Right forelimb (tissue), 1 donor: Measurements from ENCODE around the gene MICU1.

Experiments used
- DNase-seq: peaks from one replicate; pipeline ENCODE4 v3.0.0-alpha.2; 2018

Gene MICU1

GRCh38 chr10:72630144-72630543 lies 4.3 kb upstream of the MICU1 start:
- no peak for DNase-seq

GRCh38 chr10:72626444-72626754 lies 520 bp upstream of the MICU1 start:
- DNase-seq: no peak

DNA sequence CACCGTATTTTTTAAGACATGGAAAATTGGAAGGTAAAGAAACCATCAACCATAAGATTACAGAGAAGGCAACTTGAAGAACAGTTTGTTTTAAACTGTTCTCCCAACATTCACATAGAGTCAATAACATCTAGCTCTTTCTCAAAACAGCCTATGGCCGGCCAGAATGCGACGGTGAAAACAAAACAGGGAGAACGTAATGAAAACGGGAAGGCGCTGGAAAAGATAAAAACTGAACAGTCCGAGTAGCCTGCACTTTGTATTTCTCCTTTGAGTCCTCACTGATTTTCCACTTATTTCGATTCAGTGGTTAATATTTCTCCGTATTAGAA lies 637 bp downstream of the MICU1 start:
- DNase-seq: no peak

GRCh38 chr10:72622271-72622670 lies 3.6 kb downstream of the MICU1 start:
- no peak for DNase-seq

DNA sequence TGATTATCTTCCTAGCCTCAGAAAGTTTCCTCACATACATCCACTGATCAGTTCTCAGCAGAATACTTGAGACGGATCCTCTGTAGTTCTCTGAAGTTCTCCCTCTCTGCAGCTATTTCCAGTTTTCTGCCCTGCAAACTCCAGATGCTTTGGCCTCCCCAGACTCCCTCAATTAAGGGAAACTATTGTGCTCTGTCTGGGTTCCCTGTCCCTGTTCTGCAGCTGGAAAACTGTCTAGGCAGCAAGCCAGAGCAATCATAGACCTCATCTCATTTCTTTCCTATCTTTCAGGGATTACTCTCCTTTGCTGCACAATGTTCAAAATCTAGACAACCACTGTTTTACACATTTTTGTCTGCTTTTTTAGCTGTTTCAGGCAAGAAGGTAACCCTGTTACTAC lies 9.2 kb downstream of the MICU1 start:
- DNase-seq: no peak

DNA sequence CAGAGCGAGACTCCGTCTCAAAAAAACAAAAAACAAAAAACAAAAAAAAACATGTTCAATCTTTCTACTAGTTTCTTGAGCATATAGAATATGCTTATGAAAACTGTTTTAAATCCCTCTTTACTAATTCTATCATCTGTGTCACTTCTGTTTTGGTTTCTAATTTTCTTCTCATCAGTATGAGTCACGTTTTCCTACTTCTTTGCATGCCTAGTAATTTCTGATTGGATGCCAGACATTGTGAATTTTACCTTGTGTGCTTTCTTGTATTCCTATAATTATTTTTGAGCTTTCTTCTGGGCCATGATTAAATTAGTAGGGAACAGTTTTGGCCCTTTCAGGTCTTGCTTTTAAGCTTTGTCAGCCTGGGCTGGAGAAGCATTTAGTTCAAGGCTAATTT lies 9.9 kb downstream of the MICU1 start:
- DNase-seq: no peak

GRCh38 chr10:72612203-72612826 lies 13.6 kb downstream of the MICU1 start:
- no peak for DNase-seq

- no peak for DNase-seq
These were observed 14.1 kb downstream of the MICU1 start for GRCh38 chr10:72611783-72612182.

DNA sequence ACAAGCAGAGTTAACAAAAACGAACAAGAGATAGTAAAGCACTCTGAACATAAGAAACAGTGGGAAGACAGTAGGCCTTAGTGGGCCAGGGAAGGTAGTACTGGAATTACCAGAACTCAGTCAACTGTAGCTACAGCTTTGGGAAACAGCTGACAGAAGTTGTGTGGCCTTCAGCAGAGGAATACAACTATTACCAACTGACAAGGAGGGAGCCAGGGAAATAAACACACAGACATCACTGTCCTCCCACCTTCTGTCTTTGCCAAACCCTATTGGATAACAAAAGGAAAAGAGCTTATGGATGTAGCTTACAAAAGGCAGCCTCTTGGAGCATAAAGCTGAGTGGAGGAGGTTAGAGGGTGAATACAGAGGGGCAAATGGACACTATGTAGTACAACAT lies 15.4 kb downstream of the MICU1 start:
- DNase-seq: no peak

DNA sequence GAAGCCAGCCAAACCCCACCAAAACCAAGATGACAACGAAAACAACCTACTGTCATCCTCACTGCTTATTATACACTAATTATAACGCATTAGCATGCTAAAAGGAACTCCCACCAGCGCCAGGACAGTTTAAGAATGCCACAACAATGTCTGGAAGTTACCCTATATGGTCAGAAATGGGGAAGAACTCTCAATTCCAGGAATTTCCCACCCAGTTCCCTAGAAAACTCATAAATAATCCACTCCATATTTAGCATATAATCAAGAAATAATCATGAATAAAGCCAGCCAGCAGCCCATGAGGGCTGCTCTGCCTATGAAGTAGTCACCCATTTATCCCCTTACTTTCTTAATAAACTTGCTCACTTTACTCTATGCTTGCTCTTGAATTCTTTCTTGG lies 20.8 kb downstream of the MICU1 start:
- DNase-seq: no peak

DNA sequence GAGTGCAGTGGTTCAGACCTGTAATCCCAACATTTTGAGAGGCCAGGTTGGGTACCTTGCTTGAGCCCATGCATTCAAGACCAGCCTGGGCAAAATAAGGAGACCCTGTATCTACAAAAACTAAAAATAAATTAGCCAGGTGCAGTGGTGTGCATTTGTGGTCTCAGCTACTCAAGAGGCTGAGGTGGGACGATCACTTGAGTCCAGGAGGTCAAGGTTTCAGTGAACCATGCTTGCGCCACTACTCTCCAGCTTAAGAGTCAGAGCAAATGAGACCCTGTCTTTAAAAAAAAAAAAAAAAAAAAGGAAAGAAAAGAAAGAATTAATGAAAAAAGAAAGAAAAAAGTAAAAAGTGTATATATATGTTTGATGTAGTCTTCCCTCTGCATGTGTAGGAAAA lies 24.7 kb downstream of the MICU1 start:
- no peak for DNase-seq

- DNase-seq: no peak
These were observed 26.8 kb downstream of the MICU1 start for GRCh38 chr10:72598769-72599701.

DNA sequence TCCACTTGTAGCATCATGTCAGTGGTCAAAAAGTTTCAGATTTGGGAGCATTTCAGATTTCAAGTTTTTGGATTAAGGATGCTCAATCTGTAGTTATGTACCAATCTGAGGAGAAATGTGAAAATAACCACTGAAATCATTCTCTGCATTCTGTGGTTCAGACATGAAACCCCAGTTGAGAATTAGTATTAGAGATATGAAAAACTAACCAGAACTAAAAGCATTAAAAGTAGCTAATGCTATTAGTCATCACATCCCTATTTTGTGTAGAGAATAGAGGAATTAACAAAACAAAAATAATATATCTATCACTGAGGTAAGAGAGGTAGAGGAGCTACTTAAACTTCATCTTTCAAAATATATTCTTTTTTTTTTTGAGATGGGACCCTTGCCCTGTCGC lies 28.0 kb downstream of the MICU1 start:
- DNase-seq: no peak

GRCh38 chr10:72595436-72595835 lies 30.4 kb downstream of the MICU1 start:
- no peak for DNase-seq

GRCh38 chr10:72593963-72594362 lies 31.9 kb downstream of the MICU1 start:
- DNase-seq: no peak

GRCh38 chr10:72588266-72588665 lies 37.6 kb downstream of the MICU1 start:
- no peak for DNase-seq

GRCh38 chr10:72587568-72587967 lies 38.3 kb downstream of the MICU1 start:
- no peak for DNase-seq

DNA sequence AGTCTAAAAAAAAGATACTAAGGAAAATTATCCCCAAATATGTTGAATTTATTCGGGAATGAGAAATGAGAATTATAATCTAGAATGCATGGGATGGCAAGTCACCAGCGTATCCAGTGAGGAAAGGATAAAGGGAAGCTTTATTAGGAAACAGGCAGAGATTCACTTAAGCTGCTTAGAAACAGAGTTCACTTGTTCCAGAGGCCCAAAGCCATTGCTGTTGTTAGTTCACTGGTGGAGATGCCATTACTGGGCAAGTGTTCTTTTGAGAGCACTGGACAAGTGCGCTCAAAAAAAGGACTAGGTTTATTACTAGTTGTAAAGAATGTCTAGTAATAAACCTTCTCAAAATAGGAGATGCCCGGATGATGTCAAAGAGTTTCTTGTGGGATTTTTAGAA lies 51.2 kb downstream of the MICU1 start:
- no peak for DNase-seq

- DNase-seq: no peak
These were observed 52.8 kb downstream of the MICU1 start for GRCh38 chr10:72573079-72573478.

GRCh38 chr10:72567889-72568640 lies 57.8 kb downstream of the MICU1 start:
- no peak for DNase-seq

- DNase-seq: no peak
These were observed 58.5 kb downstream of the MICU1 start for GRCh38 chr10:72567421-72567820.

GRCh38 chr10:72564596-72564995 lies 61.3 kb downstream of the MICU1 start:
- no peak for DNase-seq

- no peak for DNase-seq
These were observed 62.4 kb downstream of the MICU1 start for GRCh38 chr10:72563327-72563932.

DNA sequence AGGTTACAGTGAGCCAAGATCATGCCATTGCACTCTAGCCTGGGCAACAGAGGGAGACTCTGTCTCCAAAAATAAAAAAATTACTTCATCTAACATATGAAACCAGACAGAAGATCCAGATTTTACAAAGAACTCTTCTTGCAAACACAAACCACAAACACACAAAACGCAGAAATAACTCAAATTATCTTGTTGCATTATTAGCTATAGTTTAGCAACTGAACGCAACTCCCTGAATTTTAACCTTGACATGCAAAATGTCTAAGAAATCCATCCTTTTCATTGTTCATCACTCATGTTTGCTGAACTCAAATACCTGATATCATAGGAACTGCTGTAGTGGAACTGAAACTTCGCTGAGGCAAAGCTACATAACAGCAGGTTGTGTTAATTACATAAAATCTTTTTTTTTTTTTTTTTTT lies 64.1 kb downstream of the MICU1 start:
- no peak for DNase-seq
